Testis (tissue), 2 donors: ENCODE data around the gene PLEKHM2.

Experiments
- CTCF ChIP-seq, 3 experiments: fragments of 450-650 bp in 2 of 3; fragments of 200-600 bp in 1 of 3; sonication (generic) in 1 of 3; IDR thresholded peaks; one replicate each; pipeline ENCODE4 v1.5.1; 2016 to 2019; ENCODE audit warnings: antibody characterized with exemption in 3 of 3, mild to moderate bottlenecking in 2 of 3, moderate library complexity in 1 of 3
- POLR2A ChIP-seq: fragments of 450-650 bp; IDR thresholded peaks from one replicate; pipeline ENCODE4 v1.6.1; 2017; ENCODE audit warnings: antibody characterized with exemption, mild to moderate bottlenecking, moderate library complexity

- TF ChIP-seq CTCF (IDR thresholded peaks at IDR 0.05) (no peak), POLR2A (no peak)
Measured at GRCh38 chr1:15654091-15654690, 29.9 kb upstream of the PLEKHM2 start.
